OCI-LY3 (cell line): ENCODE measurements around the gene ATXN7.

Experiments used
- EZH2phosphoT487 ChIP-seq: fragments of 200-600 bp; shearing (Covaris generic); IDR thresholded peaks from 2 replicates; pipeline ENCODE4 v1.6.1; 2018; ENCODE audit warnings: antibody characterized with exemption, mixed run types, low read depth
- TF ChIP-seq, protein P1 (sequence below): fragments of 200-600, 300-600 bp; sonication (generic); IDR thresholded peaks from 2 replicates; pipeline ENCODE4 v1.5.1; 2014; ENCODE audit warnings: antibody characterized with exemption, low read length, low read depth

DNA sequence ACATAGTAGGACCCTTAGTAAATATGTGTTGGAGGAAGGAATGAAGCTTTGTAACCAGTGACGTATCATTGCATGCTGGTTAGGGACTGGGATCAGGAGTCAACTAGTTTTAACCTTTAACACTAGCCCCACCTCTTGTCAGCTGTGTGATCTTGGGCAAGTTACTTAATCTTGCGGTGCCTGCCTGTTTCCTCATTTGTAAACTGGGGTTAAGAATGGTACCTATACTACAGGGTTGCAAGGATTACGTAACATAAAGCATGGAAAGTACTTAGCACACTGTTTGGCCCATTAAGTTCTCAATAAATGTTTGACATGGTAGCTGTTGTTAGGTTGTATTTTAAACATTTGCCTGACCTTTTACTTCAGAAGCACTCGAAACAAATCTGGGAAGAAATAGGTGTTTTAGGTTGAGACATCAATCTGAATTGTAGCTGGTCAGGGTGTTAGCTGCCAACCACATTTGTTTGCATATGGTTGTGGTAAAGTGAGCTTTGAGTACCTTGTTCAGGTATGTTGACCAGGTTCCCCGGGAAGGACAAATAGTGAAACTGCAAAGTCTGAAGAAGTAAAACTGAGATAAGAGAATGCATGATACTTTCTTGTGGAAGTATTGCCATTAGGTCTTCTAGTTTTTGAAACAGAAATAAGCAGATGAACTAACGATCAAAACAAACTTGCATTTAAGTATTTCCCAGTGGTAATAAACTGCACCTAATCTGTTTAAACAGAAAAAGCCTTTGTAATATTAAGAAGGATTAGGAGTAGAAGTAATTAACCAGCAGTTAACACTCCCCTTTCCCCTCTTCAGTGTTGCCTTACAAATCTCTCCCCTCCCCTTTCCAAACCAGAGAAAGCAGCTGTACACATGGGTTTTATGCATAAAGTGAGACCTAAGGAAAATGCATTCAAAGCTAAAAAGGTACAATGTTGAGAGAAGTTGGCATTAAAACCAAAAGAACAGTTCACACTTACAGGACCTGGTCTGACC is 74.3 kb downstream of the ATXN7 start:
- TF ChIP-seq, protein P1, sequence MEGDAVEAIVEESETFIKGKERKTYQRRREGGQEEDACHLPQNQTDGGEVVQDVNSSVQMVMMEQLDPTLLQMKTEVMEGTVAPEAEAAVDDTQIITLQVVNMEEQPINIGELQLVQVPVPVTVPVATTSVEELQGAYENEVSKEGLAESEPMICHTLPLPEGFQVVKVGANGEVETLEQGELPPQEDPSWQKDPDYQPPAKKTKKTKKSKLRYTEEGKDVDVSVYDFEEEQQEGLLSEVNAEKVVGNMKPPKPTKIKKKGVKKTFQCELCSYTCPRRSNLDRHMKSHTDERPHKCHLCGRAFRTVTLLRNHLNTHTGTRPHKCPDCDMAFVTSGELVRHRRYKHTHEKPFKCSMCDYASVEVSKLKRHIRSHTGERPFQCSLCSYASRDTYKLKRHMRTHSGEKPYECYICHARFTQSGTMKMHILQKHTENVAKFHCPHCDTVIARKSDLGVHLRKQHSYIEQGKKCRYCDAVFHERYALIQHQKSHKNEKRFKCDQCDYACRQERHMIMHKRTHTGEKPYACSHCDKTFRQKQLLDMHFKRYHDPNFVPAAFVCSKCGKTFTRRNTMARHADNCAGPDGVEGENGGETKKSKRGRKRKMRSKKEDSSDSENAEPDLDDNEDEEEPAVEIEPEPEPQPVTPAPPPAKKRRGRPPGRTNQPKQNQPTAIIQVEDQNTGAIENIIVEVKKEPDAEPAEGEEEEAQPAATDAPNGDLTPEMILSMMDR, result peak; percentile 46
- no peak for TF ChIP-seq EZH2phosphoT487
